ENCODE results near the gene TSN. TPM values are rescaled to one million over a fixed set of nuclear protein-coding genes. Genes with fewer than 3 reads are reported as not detected.

The TSN gene
- total RNA-seq, 1 experiment from 2014 or later: 96.0 TPM

DNA sequence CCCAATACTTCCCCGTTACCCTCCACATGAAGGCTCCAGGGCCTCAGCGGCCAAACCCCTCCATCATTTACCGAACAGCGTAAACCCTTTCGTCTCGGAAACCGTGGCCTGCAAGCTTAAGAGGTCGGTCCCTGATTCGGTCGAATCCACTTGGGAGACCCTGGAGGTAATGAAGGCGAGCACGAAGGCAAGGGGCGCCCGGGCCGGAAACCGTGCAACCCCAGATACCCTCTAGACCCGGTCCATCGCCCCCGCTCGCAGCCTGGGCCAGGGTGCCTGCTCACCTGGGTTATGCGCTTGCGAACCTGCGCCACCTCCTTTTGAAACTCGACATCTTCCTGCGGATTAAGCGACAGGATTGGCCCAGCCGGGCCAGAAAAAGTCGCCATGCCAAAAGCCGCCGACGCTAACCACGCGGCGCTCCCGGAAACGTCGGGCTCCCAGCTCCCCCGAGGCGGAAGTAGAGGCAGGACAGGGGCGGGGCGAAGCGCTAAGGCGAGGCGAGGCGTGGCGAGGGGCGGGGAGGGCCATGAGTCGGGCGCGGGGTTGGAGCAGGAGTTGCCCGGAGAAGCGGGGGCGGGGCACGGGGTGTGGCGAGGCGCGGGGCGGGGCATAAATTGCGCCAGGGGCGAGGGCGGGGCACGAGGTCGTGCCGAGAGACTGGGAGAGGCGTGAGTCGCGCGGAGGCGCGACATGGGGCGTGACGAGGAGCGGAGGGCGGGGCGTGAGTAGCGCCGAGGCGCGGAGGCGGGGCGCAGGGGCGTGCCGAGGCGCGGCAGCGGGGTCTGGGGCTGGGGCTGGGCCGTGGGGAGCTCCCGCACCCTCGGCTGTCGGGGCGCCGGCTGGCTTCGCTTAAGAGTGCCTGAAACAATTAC lies 18.8 kb upstream of the TSN start, which contains the start of gene NIFK:
TSS of gene NIFK (minus strand) at position 414 of the 875 bp plus-strand sequence. CDS start at position 389, 25 bp downstream.
- H3K27ac ChIP-seq (ENCODE audit: low read length): peak within 1 kb of the TSS; percentile 97
- H3K4me1 ChIP-seq (ENCODE audit: control insufficient read depth, insufficient read depth, low read length): peaks cover 8% of the 10 kb centered on the region; the same call in 1 of the 2 replicates
- no peaks in the 10 kb centered on the region for H3K9me3 ChIP-seq (ENCODE audit: control insufficient read depth, insufficient read depth, low read depth, low read length)
- ChIA-PET CTCF (interaction anchor here (0.6 to 0.8 kb wide), 4 partner anchors 11 to 1716 kb away, joined by 5 to 10 read pairs (median 8); no protein-coding TSS in a partner anchor), POLR2A (interaction anchor here (0.6 kb wide), 1 partner anchor 766 kb away, joined by 4 read pairs; no protein-coding TSS in a partner anchor)
- peak; percentile 80 for DNase-seq (ENCODE audit: low read depth, low spot score)
- H3K27me3 ChIP-seq (ENCODE audit: control insufficient read depth, insufficient read depth, low read length): no peaks in the 10 kb centered on the region
- intact Hi-C loops (cut with micrococcal nuclease; ENCODE audit: unreplicated experiment): no loop called here
- H3K4me3 ChIP-seq (ENCODE audit: low read depth in 2 of 2, low read length in 2 of 2): peak within 1 kb of the TSS; percentile 99 to 100
- in situ Hi-C loops (cut with HindIII; ENCODE audit: low pct_unique_long_range_greater_than_20kb, low sequenced_read_pairs): no loop called here
- peak; percentile 98 for ATAC-seq
- H3K36me3 ChIP-seq (ENCODE audit: control insufficient read depth, insufficient read depth, low read length): peaks cover 29% of the 10 kb centered on the region
- TF ChIP-seq REST (IDR thresholded peaks at IDR 0.05; ENCODE audit: insufficient read depth in 1 of 2, low read depth in 2 of 2, low read length in 1 of 2) (no peak), CTCF (IDR thresholded peaks at IDR 0.05) (no peak), TCF7L2 (IDR thresholded peaks at IDR 0.05; ENCODE audit: low read depth, low read length) (no peak), SIN3A (IDR thresholded peaks at IDR 0.05; ENCODE audit: borderline replicate concordance, insufficient read depth, low read depth, low read length) (peak; percentile 61; the same call in 1 of the 2 replicates), POLR2AphosphoS5 (IDR thresholded peaks at IDR 0.05; ENCODE audit: low read depth, low read length) (peak; percentile 74)
- no TSS peak for BruUV-seq (replicated peaks)

DNA sequence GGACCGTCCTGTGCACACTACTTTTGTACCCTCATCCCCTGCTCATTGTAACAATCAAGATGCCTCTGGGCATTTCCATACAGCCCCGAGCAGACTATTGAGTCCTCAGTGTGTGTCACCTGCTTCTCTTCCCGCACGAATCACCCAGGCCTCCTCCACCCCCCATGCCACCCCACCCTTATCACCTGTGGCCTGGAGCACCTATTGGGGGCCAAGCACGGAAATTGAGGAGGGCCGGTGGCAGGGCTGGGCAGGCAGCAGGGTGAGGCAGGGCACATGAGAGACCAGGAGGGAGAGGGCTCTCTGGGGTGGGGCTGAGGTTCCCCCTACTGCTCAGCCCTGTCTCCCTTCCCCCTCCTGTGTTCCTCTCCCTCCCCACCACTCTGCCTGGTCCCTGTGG lies 14.5 kb upstream of the TSN start:
- no peaks in the 10 kb centered on the region for H3K4me1 ChIP-seq (ENCODE audit: control insufficient read depth, insufficient read depth, low read length)
- ATAC-seq: no peak
- intact Hi-C loops (cut with micrococcal nuclease; ENCODE audit: unreplicated experiment) (no loop called here), in situ Hi-C loops (cut with HindIII; ENCODE audit: low pct_unique_long_range_greater_than_20kb, low sequenced_read_pairs) (no loop called here)
- no peaks in the 10 kb centered on the region for H3K9me3 ChIP-seq (ENCODE audit: control insufficient read depth, insufficient read depth, low read depth, low read length)
- TF ChIP-seq CTCF (IDR thresholded peaks at IDR 0.05): no peak
- no peak for TF ChIP-seq REST (IDR thresholded peaks at IDR 0.05; ENCODE audit: insufficient read depth in 1 of 2, low read depth in 2 of 2, low read length in 1 of 2)
- TF ChIP-seq SIN3A (IDR thresholded peaks at IDR 0.05; ENCODE audit: borderline replicate concordance, insufficient read depth, low read depth, low read length): no peak
- TF ChIP-seq POLR2AphosphoS5 (IDR thresholded peaks at IDR 0.05; ENCODE audit: low read depth, low read length): no peak
- DNase-seq (ENCODE audit: low read depth, low spot score): no peak
- BruUV-seq (replicated peaks): no TSS peak
- ChIA-PET POLR2A (interaction anchor here (0.6 to 0.7 kb wide), 2 partner anchors 17 to 210 kb away, joined by 3 to 4 read pairs; no protein-coding TSS in a partner anchor), CTCF (no interaction called here)
- H3K27ac ChIP-seq (ENCODE audit: low read length): no peak overlapping the region
- H3K4me3 ChIP-seq (ENCODE audit: low read depth in 2 of 2, low read length in 2 of 2): no peak overlapping the region
- no peaks in the 10 kb centered on the region for H3K27me3 ChIP-seq (ENCODE audit: control insufficient read depth, insufficient read depth, low read length)
- peaks cover 2% of the 10 kb centered on the region; the same call in 1 of the 2 replicates for H3K36me3 ChIP-seq (ENCODE audit: control insufficient read depth, insufficient read depth, low read length)
